GM11168 (cell line): Measurements from ENCODE around the gene PPP1R7.
"Not testable (repeated sequence)": the region's sequence is repeated elsewhere in the genome, so short reads cannot be mapped to it uniquely, and the experiment has no call there.

Experiments used
- in situ Hi-C: fragments of 300-500 bp; cut with MboI; formaldehyde crosslinking; loops from one replicate; pipeline ENCODE4 v1.12.0; 2022; ENCODE audit warnings: low sequenced_read_pairs; ENCODE audit not compliant: unreplicated experiment

Gene PPP1R7

DNA sequence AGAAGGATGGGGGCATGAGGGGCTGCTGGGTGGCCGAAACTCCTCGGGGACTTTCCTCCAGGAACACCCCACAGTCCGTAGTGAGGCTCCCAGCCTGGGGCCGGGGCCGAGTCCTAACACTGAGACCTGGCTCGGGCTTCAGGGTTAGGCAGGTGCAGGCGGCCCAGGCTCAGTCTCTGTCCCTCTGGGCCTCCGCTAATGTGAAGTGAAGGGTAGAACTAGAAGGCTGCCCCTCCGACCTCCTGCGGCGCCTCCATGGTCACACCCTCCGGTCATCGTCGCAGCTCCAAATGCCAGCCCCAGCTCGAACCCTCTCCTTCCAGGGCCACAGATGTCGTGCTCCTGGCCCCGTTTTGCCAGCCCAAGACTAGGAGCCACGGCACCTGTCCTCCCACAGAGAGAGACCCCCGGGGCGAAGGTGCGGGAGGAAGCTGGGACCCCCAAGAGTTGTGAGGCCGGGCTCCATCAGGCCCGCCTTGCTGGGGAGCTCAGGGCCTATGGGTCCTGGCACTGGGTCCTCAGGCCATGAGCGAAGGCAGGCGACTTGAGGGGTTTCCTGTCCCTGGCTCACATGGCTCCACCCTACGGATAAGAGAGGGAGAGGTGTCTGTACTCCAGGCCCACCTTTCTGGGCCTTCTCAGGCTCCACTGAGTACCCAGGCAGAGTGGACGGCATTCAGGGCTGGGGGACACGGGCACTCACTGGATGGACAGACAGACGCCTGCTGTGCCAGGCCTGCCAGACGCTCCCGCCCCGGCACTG is 39.0 kb downstream of the PPP1R7 start:
- in situ Hi-C loops: no loop called here

DNA sequence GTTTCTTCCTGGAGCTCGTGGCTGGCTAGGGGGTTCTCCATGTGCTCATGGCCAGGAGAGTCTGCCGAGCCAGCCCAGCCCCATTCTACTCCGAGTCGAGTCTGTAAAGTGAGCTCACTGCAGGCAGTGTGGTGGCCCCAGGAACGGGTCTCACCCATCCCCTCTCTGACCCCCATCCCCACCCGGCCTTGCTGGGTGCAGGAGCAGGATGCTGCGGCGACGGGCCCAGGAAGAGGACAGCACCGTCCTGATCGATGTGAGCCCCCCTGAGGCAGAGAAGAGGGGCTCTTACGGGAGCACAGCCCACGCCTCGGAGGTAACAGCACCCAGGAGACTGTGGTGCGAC is 39.6 kb downstream of the PPP1R7 start:
- in situ Hi-C loops: no loop called here

DNA sequence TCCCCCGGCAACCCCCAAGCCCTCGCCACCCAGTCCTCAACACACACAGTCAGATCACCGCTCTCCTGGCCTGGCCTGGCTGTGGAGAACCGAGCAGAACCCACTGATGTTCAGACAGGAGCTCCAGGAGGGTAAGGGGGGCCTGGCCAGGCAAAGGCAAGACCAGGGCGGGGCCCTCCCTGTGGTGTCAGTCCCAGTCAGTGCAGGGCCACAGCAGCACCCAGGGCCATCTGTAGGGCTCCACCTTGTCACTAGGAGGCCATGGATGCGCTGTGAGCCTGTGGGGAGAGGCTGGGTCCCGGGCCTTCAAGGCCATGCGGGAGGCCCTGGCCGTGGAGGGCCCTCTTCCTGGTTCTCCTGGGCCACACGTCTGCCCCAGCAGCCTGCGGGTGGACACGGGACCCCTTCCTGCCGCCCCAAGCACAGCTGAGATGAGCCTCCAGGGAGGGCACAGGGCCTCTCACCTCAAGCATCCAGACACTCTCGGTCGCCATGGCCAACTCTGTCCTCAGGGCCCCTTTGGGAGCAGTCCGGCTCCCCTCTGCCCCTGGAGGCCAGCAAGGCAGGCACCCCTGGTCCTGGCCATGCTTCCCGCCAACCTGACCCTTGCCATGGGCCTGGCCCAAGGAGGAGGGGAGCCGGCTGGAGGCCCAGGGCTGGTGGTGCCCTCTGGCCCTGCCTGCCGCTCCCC is 40.2 kb downstream of the PPP1R7 start:
- in situ Hi-C loops: no loop called here

DNA sequence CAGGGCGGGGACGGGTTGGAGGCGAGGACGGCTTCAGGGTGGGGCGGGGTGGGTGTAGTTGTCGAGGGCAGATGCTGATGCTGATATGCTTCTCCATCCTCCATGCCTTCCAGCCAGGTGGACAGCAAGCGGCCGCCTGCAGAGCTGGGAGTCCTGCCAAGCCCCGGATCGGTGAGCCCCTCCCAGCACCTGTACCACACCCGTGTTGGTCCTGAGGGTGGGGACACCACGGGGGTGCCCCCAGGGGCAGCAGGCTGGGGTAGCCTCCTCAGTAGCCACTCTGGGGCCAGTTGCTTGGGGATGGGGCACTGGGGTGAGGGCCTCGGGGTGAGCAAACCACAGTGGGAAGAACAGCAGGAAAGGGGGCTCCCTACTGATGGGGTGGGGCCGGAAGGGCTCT is 40.8 kb downstream of the PPP1R7 start:
- in situ Hi-C loops: no loop called here

DNA sequence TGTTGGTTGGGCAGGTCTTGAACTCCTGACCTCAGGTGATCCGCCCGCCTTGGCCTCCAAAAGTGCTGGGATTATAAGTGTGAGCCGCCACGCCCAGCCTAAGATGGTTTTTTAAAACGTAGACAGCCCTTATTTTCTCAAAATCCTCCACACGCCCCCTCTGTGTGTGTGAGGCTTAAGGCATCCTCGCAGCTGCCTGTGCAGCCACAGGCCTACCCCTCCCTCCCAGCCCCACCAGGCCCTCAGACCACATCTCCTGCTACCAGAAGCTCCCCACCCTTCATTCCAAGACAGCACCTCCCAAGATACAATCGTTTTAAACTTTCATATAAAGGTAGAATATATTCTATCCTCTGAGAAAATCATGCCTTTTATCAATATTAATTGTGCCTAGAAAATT is 43.0 kb downstream of the PPP1R7 start:
- in situ Hi-C loops: no loop called here

DNA sequence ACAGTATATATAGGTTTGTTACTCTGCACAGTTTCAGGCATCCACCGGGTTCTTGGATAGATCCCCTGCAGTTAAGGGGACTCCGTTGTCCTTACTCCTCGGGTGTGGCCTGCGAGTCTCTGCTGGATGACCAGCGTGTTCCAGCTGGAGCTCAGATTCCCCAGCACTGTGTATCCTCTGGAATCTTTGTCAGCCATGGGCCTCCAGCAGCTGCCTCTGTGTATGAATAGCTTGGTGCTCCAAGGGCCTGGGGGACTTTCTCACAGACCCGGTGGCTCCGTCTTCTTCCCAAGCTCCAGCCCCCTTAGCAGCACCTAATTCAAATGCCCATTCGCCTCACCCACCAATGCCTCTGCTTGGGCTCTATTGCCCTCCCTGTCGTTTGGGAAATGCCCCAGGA is 44.5 kb downstream of the PPP1R7 start:
- in situ Hi-C loops: no loop called here

DNA sequence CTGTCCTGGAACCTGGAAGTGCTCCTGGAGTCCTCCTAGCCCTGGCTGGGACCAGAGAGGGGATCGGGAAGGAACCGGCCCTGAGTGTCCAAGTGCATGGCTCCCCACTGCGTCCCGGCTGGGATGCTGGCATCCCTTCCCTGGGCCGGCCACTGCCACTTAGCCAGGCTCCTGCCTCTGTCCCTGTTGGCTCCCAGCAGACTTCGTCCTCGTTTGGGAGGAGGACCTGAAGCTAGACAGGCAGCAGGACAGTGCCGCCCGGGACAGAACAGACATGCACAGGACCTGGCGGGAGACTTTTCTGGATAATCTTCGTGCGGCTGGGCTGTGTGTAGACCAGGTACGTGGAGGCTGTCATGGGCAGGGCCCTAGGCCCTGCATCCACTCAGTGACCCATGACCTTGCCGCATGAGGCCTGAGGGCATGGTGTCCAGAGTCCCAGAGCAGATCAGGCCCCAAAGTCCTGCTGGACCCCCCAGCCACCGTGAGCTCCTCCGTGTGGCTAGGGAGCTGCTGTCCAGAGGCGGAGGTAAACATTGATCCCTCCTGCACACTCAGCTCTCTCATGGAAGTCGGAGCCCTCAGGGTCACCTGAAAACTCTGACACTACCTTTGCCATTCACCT is 45.4 kb downstream of the PPP1R7 start:
- in situ Hi-C loops: no loop called here

DNA sequence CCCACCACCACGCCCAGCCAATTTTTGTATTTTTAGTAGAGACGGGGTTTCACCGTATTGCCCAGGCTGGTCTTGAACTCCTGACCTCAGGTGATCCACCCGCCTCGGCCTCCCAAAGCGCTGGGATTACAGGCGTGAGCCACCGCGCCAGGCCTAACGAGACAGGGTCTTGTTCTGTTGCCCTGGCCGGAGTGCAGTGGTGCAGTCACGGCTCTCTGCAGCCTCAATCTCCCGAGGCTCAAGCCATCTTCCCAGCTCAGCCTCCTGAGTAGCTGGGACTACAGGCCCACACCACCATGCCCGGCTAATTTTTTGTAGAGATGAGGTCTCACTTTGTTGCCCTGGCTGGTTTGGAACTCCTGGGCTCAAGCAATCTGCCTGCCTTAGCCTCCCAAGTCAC is 47.0 kb downstream of the PPP1R7 start:
- in situ Hi-C loops: not testable (repeated sequence)

DNA sequence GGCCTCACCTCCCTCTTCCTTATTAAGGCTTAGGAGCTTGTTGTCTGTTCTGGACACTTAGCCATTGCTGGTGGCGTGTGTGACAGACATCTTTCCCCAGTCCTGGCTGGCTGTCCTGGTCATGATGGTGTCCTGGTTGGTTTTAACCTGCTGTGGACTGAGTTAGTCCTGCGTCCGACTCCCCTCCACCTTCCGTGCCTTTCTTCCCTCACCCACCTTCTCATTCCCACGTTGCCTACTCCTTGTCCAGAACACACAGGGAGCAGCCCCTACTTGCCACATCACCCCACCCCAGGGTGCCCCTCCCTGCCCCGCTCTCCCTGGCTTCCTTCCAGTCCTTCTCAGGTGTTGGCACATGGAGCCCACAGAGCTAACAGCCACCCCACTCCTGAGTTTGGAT is 47.7 kb downstream of the PPP1R7 start:
- in situ Hi-C loops: no loop called here

DNA sequence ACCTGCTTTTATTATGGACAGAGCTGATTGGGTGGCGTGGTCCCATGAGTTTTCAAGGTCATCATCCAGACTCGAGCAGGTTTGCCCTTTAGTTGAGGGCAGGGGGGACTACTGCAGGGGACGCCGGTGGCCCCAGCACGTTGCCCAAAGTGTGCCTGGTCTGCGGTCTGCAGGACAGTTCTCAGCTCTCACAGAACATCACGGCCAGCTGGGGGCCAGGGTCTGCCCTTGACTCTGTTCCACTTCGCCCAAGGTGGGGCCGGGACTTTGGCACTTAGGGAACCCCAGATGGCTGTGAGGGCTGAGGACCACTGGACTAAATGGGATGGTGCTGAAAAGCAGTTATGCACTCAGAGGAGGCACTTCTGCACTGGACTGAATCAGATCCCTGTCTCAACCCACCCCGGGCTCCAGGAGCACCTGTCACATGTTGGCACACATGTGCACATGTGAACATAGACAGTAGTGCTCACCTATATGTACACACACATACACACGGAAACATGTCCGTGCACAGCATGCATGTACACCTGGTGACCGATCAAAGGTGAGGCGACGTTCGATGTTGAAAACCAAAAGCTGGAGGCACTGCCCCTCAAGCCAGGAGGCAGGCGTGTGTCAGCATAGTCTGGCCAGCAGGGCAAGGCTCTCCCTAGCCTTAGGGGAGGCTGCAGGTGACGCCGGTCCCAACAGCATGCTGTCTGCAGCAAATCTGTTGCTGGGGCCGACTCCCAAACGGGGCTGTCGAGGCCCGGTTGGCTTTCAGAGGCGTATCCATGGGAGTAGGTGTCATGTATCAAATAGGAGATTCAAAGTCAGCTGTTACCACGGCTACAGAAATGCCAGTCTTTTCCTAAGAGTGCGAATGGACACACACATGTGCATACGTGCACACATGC is 48.4 kb downstream of the PPP1R7 start:
- in situ Hi-C loops: no loop called here

- in situ Hi-C loops: no loop called here
Observed at GRCh38 chr2:241199286-241199685, 49.0 kb downstream of the PPP1R7 start.

DNA sequence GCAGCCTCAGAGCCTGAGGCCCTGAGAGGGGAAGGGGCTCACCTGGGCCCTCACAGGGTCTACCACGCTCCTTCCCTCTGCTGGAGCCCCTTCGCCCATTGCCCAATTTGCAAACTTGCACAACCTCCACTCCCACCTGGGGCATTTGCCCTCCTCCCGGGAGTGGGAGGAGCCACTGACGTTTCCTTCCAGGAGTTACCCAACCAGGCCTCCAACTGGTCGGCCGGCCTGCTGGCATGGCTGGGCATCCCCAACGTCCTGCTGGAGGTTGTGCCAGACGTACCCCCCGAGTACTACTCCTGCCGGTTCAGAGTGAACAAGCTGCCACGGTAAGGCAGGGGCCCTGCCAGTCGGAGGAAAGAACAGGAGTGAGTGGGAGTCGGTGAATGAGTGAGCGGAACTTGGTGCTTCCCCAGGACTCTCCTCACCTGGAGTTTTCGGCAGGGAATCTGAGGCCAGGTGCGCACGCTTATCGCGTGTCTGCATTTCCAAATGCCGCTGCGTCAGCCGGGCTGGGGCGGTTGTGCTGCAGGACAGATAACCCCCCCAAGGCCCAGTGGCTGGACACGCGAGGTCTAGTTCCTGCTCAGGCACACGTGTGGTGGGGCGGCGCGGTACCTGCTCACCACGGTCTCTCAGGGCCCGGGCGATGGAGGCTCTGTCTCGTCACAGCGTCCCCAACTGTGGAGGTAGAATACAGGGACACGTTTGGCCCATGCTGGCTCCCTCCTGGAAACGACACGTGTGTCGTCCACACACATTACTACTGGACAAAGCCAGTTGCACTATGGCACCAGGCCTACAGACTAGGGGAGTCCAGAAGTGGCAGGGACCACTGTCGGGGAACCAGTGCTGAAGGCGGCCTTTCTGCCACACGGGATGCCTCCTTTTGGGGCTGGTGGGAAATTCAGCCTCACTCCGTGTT is 49.9 kb downstream of the PPP1R7 start:
- in situ Hi-C loops: no loop called here

DNA sequence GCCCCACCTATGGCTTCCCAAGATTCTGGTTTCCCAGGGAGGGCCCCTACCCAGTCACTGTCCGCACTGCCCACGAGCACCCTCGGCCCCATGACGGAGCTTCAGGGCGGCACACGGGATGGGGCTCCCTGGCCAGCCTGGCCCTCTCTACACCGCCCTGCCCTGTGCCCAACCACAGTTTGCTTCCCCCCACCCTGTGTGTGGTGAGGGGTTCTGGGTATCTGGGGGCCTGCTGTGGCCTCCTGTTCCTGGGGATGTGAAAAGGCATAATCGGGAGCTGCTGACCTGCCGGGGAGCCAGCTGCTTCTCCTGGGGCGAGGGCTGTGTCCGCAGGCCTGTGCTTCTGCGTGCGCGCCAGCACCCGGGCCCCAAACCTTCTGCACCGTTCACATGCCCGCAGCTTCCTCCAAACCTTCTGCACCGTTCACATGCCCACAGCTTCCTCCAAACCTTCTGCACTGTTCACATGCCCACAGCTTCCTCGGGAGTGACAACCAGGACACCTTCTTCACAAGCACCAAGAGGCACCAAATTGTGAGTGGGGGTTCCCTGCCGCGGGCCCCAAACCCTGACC is 50.6 kb downstream of the PPP1R7 start:
- in situ Hi-C loops: no loop called here

DNA sequence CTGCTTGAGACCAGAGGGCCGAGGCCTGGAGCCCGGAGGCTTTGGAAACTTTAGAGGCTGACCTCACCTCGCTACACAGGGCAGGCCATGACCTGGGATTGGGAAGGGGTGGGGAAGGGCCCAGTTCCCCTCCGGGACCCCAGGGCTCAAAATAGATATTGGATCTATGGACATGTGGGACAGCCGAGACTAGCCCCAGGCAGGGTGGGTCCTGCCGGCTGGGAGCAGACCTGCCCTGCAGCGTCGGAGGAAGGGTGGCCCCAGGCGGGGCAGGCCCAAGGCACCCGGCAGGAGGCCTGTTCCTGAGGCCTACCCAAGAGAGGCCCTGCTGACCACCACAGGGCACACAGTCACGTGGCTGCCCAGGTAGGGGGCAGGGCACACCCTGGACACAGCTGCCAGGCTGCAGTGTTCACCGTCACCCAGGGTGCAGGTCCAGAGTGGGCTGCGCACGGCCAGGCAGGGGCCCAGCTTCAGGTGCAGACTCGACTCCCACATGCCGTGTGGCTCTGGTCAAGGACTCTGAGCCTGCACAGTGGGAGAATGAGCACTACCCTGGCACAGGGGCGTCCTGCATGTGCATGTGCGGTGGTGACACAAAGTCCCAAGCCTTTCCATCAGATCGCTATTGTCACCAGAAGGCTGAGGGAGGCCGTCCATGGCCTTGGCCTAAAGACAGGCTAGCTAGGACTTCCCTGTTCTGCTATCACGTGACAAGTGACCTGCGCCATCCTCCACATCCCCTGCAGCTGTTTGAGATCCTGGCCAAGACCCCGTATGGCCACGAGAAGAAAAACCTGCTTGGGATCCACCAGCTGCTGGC is 51.4 kb downstream of the PPP1R7 start:
- in situ Hi-C loops: no loop called here

DNA sequence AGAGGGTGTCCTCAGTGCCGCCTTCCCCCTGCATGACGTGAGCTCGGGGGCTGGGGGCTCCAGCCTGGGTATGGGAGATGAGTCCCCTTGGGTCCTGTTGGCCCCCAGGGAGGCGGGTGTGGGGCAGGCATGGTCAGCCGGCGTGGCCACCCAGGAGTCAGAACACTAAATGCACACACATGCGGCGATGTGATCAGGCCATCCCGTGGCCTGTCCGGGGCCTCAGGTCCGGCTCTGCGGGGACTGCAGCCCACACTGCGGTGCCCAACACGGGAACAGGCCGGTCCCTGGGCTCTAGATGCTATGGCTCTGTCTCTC is 52.0 kb downstream of the PPP1R7 start:
- in situ Hi-C loops: no loop called here

GRCh38 chr2:241202681-241203080 is 52.4 kb downstream of the PPP1R7 start:
- in situ Hi-C loops: no loop called here

DNA sequence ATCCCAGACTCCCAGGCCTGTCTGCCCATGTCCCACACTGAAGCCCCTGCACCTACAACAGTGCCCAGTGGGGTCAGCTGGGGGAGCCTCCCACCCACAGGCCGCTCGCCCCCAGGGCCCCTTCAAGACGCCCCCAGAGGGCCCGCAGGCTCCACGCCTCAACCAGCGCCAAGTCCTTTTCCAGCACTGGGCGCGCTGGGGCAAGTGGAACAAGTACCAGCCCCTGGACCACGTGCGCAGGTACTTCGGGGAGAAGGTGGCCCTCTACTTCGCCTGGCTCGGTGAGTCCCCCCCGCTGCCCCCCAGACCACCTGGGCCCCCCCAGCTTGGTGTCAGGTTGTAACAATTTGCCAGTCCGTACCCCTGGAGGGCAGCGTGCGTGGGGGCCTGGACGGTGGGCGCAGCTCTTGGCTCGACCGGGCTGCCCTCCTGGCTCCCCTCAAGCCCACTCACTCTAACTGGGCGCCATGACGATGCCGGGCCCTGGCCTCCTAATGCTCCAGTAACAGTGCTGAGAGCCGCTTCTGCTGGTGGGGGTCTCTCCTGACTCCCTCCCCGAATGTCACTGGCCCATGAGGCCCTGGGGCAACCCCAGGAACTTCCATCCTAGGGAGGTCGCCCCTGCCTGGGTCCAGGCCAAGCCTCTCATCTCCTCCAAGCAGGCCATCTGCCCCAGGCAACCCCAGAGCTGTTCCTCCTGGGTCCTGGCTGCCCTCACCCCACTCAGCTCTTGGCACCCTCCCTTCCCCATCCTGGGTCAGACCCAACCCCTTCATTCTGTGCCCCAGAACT is 53.1 kb downstream of the PPP1R7 start:
- in situ Hi-C loops: no loop called here

- in situ Hi-C loops: no loop called here
Observed at GRCh38 chr2:241204010-241204384, 53.7 kb downstream of the PPP1R7 start.
